Lower leg skin (tissue), 4 donors: ENCODE data around the gene MMP11. TPM values are rescaled to one million over a fixed set of nuclear protein-coding genes. Genes with fewer than 3 reads are reported as not detected.

Experiments used
- DNase-seq, 2 donors: peaks; one replicate each; pipeline ENCODE4 v3.0.0-alpha.2; 2019; ENCODE audit warnings: low spot score in 2 of 2
- H3K4me3 ChIP-seq: fragments of 200-600 bp; sonication (generic); 2 replicates; pipeline ENCODE4 v1.5.1; 2017; ENCODE audit warnings: mild to moderate bottlenecking, low read depth; ENCODE audit not compliant: poor library complexity, severe bottlenecking
- CTCF ChIP-seq, 3 donors: fragments of 450-650 bp; IDR thresholded peaks; one replicate each; pipeline ENCODE4 v1.5.1; 2016; ENCODE audit warnings: antibody characterized with exemption in 3 of 3, mild to moderate bottlenecking in 3 of 3, moderate library complexity in 2 of 3
- POLR2A ChIP-seq, 2 donors: fragments of 450-650 bp; IDR thresholded peaks; one replicate each; pipeline ENCODE4 v1.6.1; 2016 to 2017; ENCODE audit warnings: antibody characterized with exemption in 2 of 2, mild to moderate bottlenecking in 1 of 2, moderate library complexity in 1 of 2
- WGBS, 2 donors: methylation state at CpG; one replicate each; pipeline ENCODE4 v1.1.5; 2018; 5-methylcytosine and 5-hydroxymethylcytosine counted together
- intact Hi-C: fragments of 100-400 bp; cut with DNase I; formaldehyde crosslinking; loops from one replicate; pipeline ENCODE4 v1.15.0; 2023; ENCODE audit warnings: low total_unique reads
- total RNA-seq, 4 donors: library from RNA; depleted of rRNA; stranded (reverse); fragments of >200 nt; gene quantifications; one replicate each; pipeline ENCODE4 v1.1.0, GENCODE V29; 2016

Gene MMP11
- total RNA-seq, 4 donors from 2014 or later: 0.51 to 2.7 (median 1.9) TPM

GRCh38 chr22:23779731-23780130 lies 7.1 kb downstream of the MMP11 start:
- intact Hi-C loops: no loop called here
- no peak for TF ChIP-seq CTCF (IDR thresholded peaks at IDR 0.05)
- TF ChIP-seq POLR2A (IDR thresholded peaks at IDR 0.05): no peak
- WGBS, 2 donors: 89 to 95% methylated on average over 5 of the region's 5 CpGs
- no peak for DNase-seq
- H3K4me3 ChIP-seq: no peak overlapping the region

GRCh38 chr22:23780146-23780748 lies 7.6 kb downstream of the MMP11 start:
- intact Hi-C loops: no loop called here
- no peak for DNase-seq

GRCh38 chr22:23781065-23781464 lies 8.4 kb downstream of the MMP11 start:
- intact Hi-C loops: no loop called here
- WGBS, 2 donors: 73% methylated on average over 15 of the region's 15 CpGs
- DNase-seq: no peak
- TF ChIP-seq POLR2A (IDR thresholded peaks at IDR 0.05): no peak
- TF ChIP-seq CTCF (IDR thresholded peaks at IDR 0.05): no peak
- no peak overlapping the region for H3K4me3 ChIP-seq

More at GRCh38 chr22:23780146-23780748, 7.6 kb downstream of the MMP11 start:
- no peak for TF ChIP-seq CTCF (IDR thresholded peaks at IDR 0.05)
- TF ChIP-seq POLR2A (IDR thresholded peaks at IDR 0.05): no peak
- H3K4me3 ChIP-seq: no peak overlapping the region
- WGBS, 2 donors: 80 to 87% methylated on average over 20 of the region's 20 CpGs

GRCh38 chr22:23781511-23782183 lies 9.0 kb downstream of the MMP11 start:
- 22 to 24% methylated on average over 12 to 13 of the region's 14 CpGs for WGBS, 2 donors
- peak in 1 of 2 donors; percentile 49 for DNase-seq
- H3K4me3 ChIP-seq: no peak overlapping the region
- no peak for TF ChIP-seq POLR2A (IDR thresholded peaks at IDR 0.05)
- TF ChIP-seq CTCF (IDR thresholded peaks at IDR 0.05): no peak
- intact Hi-C loops: no loop called here

GRCh38 chr22:23782252-23782651 lies 9.6 kb downstream of the MMP11 start:
- DNase-seq: no peak
- no peak overlapping the region for H3K4me3 ChIP-seq
- 89 to 90% methylated on average over 7 to 16 of the region's 16 CpGs for WGBS, 2 donors
- no peak for TF ChIP-seq POLR2A (IDR thresholded peaks at IDR 0.05)
- no peak for TF ChIP-seq CTCF (IDR thresholded peaks at IDR 0.05)
- intact Hi-C loops: no loop called here
